Measurements from ENCODE around the gene TMEM53. TPM values are rescaled to one million over a fixed set of nuclear protein-coding genes. Genes with fewer than 3 reads are reported as not detected.

The TMEM53 gene
- total RNA-seq, 3 donors from 2014 or later = 8.3 to 9.4 (median 9.2) TPM

GRCh38 chr1:44632598-44632997, 41.7 kb downstream of the TMEM53 start:
- Histone ChIP-seq H3K9me3 (no peaks in the 10 kb centered on the region), H3K4me3 (peak overlapping the region; percentile 74 to 98 (median 81)), H3K4me1 (peaks cover 6 to 14% of the 10 kb centered on the region in 2 donors), H3K36me3 (no peaks in the 10 kb centered on the region), H3K27ac (peak overlapping the region; percentile 95 to 99), H3K27me3 (no peaks in the 10 kb centered on the region)
- intact Hi-C loops (cut with DNase I; ENCODE audit: low total_unique reads) = no loop called here
- no peak for DNase-seq (ENCODE audit: low spot score in 2 of 2)
- TF ChIP-seq POLR2AphosphoS5 (IDR thresholded peaks at IDR 0.05) = no peak
- TF ChIP-seq POLR2A (IDR thresholded peaks at IDR 0.05) = no peak
- TF ChIP-seq CTCF (IDR thresholded peaks at IDR 0.05) = no peak

- no peaks in the 10 kb centered on the region for H3K36me3 ChIP-seq
- DNase-seq (ENCODE audit: low spot score in 2 of 2) = peak; percentile 92 to 93
- peak overlapping the region; percentile 74 to 98 (median 81) for H3K4me3 ChIP-seq
- peaks cover 6 to 14% of the 10 kb centered on the region in 2 donors for H3K4me1 ChIP-seq
- peak overlapping the region; percentile 95 to 99 for H3K27ac ChIP-seq
- peak in 1 of 3 donors; percentile 15 for TF ChIP-seq CTCF (IDR thresholded peaks at IDR 0.05)
- TF ChIP-seq POLR2AphosphoS5 (IDR thresholded peaks at IDR 0.05) = peak; percentile 68 to 85 (median 83)
- no peak for TF ChIP-seq POLR2A (IDR thresholded peaks at IDR 0.05)
- intact Hi-C loops (cut with DNase I; ENCODE audit: low total_unique reads) = no loop called here
- H3K9me3 ChIP-seq = no peaks in the 10 kb centered on the region
- H3K27me3 ChIP-seq = no peaks in the 10 kb centered on the region
Measured at GRCh38 chr1:44631647-44632539, 42.4 kb downstream of the TMEM53 start.

GRCh38 chr1:44631333-44631646, 43.0 kb downstream of the TMEM53 start:
- H3K36me3 ChIP-seq = no peaks in the 10 kb centered on the region
- H3K27me3 ChIP-seq = no peaks in the 10 kb centered on the region
- peak overlapping the region; percentile 95 to 99 for H3K27ac ChIP-seq
- intact Hi-C loops (cut with DNase I; ENCODE audit: low total_unique reads) = no loop called here
- H3K4me1 ChIP-seq = peaks cover 6 to 14% of the 10 kb centered on the region in 2 donors
- no peak for DNase-seq (ENCODE audit: low spot score in 2 of 2)
- no peaks in the 10 kb centered on the region for H3K9me3 ChIP-seq
- TF ChIP-seq CTCF (IDR thresholded peaks at IDR 0.05) (no peak), POLR2AphosphoS5 (IDR thresholded peaks at IDR 0.05) (no peak), POLR2A (IDR thresholded peaks at IDR 0.05) (no peak)
- peak overlapping the region; percentile 74 to 98 (median 81) for H3K4me3 ChIP-seq

- no peak for DNase-seq (ENCODE audit: low spot score in 2 of 2)
- intact Hi-C loops (cut with DNase I; ENCODE audit: low total_unique reads) = no loop called here
Measured at GRCh38 chr1:44630116-44630515, 44.2 kb downstream of the TMEM53 start.

More at GRCh38 chr1:44630116-44630515, 44.2 kb downstream of the TMEM53 start:
- Histone ChIP-seq H3K27ac (no peak overlapping the region), H3K4me1 (peaks cover 6 to 14% of the 10 kb centered on the region in 2 donors), H3K27me3 (no peaks in the 10 kb centered on the region), H3K36me3 (no peaks in the 10 kb centered on the region), H3K4me3 (no peak overlapping the region), H3K9me3 (no peaks in the 10 kb centered on the region)
- TF ChIP-seq CTCF (IDR thresholded peaks at IDR 0.05) = no peak
- no peak for TF ChIP-seq POLR2A (IDR thresholded peaks at IDR 0.05)
- TF ChIP-seq POLR2AphosphoS5 (IDR thresholded peaks at IDR 0.05) = no peak

Measured in breast epithelium (tissue), 4 donors.